ENCODE results near the gene TAPBPL.

The TAPBPL gene

DNA sequence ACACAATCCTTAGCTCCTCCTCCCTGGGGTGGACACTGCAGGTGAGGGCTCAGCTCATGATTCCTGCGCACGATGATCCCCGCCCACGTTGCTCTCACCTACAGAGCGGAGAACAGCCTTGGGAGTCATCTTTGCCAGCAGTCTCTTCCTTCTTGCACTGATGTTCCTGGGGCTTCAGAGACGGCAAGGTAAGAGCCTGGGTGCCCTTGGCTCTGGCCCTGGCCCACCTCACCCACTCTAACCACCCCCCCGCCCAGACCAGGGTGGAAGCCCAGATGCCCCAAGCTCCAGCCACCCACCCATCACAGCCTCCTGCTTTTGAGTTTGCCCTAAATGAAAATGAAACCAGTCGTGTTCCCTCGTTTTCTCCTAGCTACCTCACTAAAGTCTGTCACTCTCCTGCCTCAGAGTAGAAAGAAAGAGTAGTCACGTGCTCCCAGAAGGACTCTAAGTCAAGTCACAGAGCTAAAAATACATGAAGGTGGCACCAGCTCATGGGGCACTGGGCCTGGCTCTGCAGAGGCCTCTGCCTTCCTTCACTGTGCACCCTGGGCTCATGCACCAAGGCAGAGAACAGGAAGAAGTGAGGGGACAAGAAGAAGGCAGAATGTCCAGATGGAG, 9.0 kb downstream of the TAPBPL start:
- TF ChIP-seq, protein P1, sequence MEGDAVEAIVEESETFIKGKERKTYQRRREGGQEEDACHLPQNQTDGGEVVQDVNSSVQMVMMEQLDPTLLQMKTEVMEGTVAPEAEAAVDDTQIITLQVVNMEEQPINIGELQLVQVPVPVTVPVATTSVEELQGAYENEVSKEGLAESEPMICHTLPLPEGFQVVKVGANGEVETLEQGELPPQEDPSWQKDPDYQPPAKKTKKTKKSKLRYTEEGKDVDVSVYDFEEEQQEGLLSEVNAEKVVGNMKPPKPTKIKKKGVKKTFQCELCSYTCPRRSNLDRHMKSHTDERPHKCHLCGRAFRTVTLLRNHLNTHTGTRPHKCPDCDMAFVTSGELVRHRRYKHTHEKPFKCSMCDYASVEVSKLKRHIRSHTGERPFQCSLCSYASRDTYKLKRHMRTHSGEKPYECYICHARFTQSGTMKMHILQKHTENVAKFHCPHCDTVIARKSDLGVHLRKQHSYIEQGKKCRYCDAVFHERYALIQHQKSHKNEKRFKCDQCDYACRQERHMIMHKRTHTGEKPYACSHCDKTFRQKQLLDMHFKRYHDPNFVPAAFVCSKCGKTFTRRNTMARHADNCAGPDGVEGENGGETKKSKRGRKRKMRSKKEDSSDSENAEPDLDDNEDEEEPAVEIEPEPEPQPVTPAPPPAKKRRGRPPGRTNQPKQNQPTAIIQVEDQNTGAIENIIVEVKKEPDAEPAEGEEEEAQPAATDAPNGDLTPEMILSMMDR (IDR thresholded peaks at IDR 0.05; ENCODE audit: low read depth, low read length), result no peak
- no peak overlapping the region for H3K4me3 ChIP-seq (ENCODE audit: low read depth, low read length)

DNA sequence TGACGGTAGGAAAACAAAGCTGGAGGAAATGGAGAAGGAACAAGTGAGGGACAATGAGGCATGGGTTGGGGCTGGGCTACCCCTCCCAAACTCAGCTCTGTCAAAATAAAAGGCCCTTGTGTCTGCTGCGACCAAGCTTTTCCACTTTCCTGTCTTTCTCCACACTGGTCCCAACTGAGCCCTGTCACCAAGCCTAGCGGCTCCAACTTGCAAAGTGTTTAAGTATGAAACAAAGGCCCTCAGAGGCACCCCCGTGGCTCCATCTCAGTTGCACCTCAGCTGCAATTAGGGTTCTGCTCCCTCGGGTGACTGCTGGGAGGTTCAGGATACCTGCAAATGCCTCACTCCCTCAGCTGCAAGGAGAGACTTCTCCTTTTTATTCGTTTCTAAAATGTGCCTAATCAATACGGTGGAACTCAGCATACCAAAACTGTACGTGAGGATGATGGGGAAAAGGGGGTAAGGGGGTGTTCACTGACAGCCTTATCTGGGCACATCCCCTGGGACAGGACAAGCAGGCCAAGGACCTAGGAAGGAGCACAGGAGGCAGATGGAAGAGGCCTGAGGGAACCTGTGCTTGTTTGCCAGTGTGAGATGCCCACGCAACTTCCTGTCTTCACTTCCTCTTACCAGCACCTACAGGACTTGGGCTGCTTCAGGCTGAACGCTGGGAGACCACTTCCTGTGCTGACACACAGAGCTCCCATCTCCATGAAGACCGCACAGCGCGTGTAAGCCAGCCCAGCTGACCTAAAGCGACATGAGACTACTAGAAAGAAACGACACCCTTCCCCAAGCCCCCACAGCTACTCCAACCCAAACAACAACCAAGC, 9.8 kb downstream of the TAPBPL start:
- TF ChIP-seq, protein P1 (IDR thresholded peaks at IDR 0.05; ENCODE audit: low read depth, low read length), result no peak

GRCh38 chr12:6462234-6462995, 10.6 kb downstream of the TAPBPL start:
- no peak overlapping the region for H3K4me3 ChIP-seq (ENCODE audit: low read depth, low read length)
- TF ChIP-seq, protein P1 (IDR thresholded peaks at IDR 0.05; ENCODE audit: low read depth, low read length), result no peak

More for the DNA sequence above, 9.8 kb downstream of the TAPBPL start:
- H3K4me3 ChIP-seq (ENCODE audit: low read depth, low read length), result no peak overlapping the region

GRCh38 chr12:6463216-6463615, 11.4 kb downstream of the TAPBPL start:
- TF ChIP-seq, protein P1 (IDR thresholded peaks at IDR 0.05; ENCODE audit: low read depth, low read length), result no peak
- H3K4me3 ChIP-seq (ENCODE audit: low read depth, low read length), result no peak overlapping the region

- TF ChIP-seq, protein P1 (IDR thresholded peaks at IDR 0.05; ENCODE audit: low read depth, low read length), result no peak
- H3K4me3 ChIP-seq (ENCODE audit: low read depth, low read length), result no peak overlapping the region
Observed at GRCh38 chr12:6463858-6464257, 12.0 kb downstream of the TAPBPL start.

- H3K4me3 ChIP-seq (ENCODE audit: low read depth, low read length), result no peak overlapping the region
- TF ChIP-seq, protein P1 (IDR thresholded peaks at IDR 0.05; ENCODE audit: low read depth, low read length), result no peak
Observed at GRCh38 chr12:6464531-6464930, 12.7 kb downstream of the TAPBPL start.

Measured in WI38 (cell line).